T47D (cell line): ENCODE data around the gene APOBEC3G.

Experiments
- DNase-seq, 2 experiments: peaks; one replicate each; pipeline versions ENCODE4 v3.0.0 to v3.0.0-alpha.2; 2011 to 2012; ENCODE audit warnings: low read depth in 1 of 2, low spot score in 1 of 2
- JUND ChIP-seq: IDR thresholded peaks from 2 replicates; pipeline ENCODE4 v1.6.1; 2012; ENCODE audit warnings: low read depth
- in situ Hi-C: cut with HindIII; loops from 2 replicates; pipeline ENCODE4 v1.10.0; 2016; ENCODE audit warnings: low sequenced_read_pairs, low pct_unique_long_range_greater_than_20kb

The APOBEC3G gene

GRCh38 chr22:39114112-39114511 is 37.0 kb downstream of the APOBEC3G start:
- DNase-seq, result no peak
- in situ Hi-C loops, result no loop called here
- no peak for TF ChIP-seq JUND

DNA sequence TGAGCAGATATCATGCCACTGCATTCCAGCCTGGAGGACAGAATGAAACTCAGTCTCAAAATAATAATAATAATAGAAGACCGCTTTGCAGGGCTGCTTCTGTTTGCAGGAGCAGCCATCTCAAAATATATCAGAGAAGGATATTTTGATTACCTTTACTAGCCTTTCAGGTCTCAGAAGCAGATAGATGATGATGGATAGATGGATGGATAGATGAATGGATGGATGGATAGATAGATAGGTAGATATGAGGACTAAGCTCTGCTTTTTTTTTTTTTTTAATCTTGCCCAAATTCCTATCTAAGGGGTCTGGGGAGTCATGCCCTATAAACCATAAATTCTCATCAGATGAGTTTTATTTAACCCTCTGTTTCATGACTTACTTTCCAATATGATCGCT is 38.5 kb downstream of the APOBEC3G start:
- TF ChIP-seq JUND, result no peak
- in situ Hi-C loops, result no loop called here

GRCh38 chr22:39115977-39116621 is 39.0 kb downstream of the APOBEC3G start:
- DNase-seq, result no peak
- TF ChIP-seq JUND, result no peak
- in situ Hi-C loops, result no loop called here

More for the DNA sequence above, 38.5 kb downstream of the APOBEC3G start:
- DNase-seq, result no peak

DNA sequence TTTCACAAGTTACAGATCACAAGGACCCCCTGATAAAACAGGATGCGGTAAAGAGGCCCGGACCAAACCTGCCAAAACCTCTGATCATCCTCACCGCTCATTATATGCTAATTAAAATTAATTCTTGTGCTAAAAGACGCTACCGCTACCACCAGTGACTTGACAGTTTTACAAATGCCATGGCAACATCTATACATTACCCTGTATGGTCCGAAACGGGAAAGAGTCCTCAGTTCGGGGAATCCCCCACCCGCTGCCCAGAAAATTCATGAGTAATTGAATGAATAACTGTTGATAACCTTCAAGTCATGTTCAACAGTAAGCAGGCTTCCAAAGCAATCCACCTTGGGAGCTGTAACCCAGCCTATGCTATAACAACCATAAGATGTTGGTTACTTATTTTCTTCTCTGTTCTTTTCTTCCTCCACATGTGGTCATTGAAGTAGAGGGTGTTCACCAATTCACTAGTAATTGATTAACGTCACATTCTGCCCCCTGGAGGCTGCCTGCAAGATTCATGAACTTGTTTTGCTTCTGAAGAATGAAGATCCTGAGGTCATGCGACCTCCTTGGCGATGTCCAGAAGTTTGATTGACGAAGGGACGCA is 40.6 kb downstream of the APOBEC3G start:
- no peak for TF ChIP-seq JUND
- peak; percentile 33 to 64 for DNase-seq
- in situ Hi-C loops, result no loop called here

DNA sequence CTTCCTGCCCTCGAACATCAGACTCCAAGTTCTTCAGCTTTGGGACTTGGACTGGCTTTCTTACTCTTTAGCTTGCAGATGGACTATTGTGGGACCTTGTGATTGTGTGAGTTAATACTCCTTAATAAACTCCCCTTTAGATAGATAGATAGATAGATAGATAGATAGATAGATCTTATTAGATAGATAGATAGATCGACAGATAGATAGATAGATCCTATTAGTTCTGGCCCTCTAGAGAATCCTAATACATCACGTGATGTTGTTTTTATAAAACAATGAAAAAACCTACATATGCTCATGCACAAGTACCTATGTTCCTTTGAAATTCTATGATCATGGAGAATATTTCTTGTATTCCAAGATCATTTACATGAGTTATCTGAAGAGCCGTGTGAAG is 43.9 kb downstream of the APOBEC3G start:
- no peak for TF ChIP-seq JUND
- in situ Hi-C loops, result no loop called here
- no peak for DNase-seq

DNA sequence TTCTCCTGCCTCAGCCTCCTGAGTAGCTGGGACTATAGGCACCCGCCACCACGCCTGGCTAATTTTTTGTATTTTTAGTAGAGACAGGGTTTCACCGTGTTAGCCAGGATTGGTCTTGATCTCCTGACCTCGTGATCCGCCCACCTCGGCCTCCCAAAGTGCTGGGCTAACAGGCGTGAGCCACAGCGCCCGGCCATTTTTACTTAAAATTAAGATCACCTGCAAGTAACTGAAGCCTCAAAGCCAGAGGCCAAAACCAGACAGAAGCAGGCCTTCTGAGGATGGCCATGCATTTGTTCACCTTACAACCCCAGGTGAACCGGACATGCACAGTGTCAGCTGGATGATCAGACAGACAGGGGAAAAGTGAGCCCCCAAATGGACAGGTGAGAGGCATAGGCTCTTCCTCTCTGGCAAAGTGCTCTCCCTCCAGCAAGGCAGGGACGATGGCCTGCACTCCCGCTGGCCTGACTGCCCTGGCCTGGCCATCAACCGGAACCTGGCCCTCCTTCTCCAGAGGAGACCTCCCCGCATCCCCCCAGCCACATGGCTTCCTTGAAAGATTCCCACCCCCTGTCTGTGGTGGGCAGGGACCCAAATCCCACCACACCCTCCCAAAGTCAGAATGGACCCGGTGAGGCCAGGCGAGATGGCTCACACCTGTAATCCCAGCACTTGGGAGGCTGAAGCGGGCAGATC is 45.8 kb downstream of the APOBEC3G start:
- no peak for TF ChIP-seq JUND
- in situ Hi-C loops, result no loop called here
- DNase-seq, result no peak

DNA sequence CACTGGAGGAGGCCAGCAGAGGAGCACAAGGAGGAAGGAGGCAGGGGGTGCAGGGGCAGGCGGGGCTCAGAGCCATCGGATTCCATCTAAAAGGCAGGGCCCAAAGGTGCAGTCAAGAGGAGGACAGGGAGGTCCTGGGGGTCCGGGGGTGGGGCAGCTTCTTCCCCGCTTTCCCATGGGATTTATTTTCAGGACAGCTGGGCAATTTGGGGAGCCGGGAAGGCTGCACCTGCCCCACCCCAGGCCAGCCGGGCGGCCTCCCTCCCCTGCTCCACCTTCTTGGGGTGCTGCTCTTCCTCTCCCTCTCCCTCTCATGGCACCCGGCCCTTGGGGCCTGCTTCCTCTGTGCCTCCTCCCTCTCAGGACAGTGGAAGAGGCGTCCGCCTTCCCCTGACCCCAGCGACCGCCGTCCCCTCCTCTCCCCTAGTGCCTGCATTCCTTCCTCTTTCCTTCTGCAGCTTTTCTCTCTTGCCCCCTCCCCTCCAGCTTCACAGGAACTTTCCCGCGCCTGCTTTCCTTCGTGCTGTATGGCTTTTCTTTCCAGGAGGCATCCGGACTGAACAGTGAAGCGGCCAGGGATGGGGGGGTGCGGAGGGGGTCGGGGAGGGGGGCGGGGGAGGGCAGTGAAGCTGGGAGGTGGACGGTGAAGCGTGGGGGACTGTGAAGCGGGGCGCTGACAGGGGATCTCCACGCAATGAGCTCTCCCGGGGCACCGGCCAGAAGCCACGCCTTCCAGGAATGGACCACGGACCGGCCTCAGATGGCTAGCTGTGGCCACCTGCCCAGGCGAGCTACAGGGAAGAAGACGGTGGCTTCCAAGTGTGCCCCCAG is 46.9 kb downstream of the APOBEC3G start:
- DNase-seq, result no peak
- in situ Hi-C loops, result no loop called here
- TF ChIP-seq JUND, result no peak

DNA sequence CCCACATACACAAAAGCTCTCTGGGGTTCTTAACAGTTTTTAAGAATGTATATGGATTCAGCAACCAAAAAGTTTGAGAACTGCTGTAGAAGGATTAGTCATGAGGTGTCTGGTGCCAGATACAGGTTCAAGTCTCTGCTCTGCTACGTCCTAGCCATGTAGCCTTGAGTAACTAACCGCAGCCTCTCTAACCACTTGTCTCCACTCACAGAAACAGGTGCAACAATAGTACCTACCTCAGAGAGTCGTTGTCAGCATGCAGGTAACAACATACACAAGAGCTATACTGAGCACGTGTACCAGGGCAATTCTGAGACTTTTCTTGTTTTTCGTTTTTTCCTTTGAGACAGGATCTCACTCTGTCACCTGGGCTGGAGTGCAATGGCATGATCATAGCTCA is 48.5 kb downstream of the APOBEC3G start:
- in situ Hi-C loops, result no loop called here
- no peak for TF ChIP-seq JUND
- no peak for DNase-seq

- TF ChIP-seq JUND, result no peak
- in situ Hi-C loops, result no loop called here
Observed at GRCh38 chr22:39128508-39128907, 51.4 kb downstream of the APOBEC3G start.

GRCh38 chr22:39129081-39129480 is 52.0 kb downstream of the APOBEC3G start:
- in situ Hi-C loops, result no loop called here
- TF ChIP-seq JUND, result no peak
- no peak for DNase-seq

More at GRCh38 chr22:39128508-39128907, 51.4 kb downstream of the APOBEC3G start:
- no peak for DNase-seq

DNA sequence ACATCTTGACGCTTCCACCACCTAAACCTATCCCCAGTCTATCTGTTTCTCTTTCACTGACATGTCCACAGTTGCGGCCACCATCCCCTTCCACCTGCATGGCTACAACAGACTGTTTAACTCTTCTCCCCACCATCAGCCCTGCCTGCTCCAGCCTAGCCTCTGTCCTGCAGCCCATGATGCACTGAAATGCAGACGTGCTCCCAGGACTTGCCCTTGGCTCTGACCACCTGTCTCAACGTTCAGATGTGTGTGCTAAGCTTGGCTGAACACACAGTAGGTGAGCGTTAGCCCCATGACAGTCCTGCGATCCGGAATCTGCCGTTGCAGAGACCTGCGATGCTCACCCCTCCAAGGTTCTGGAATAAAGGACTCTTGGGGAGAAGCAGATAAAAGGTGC is 52.7 kb downstream of the APOBEC3G start:
- in situ Hi-C loops, result no loop called here
- no peak for DNase-seq

DNA sequence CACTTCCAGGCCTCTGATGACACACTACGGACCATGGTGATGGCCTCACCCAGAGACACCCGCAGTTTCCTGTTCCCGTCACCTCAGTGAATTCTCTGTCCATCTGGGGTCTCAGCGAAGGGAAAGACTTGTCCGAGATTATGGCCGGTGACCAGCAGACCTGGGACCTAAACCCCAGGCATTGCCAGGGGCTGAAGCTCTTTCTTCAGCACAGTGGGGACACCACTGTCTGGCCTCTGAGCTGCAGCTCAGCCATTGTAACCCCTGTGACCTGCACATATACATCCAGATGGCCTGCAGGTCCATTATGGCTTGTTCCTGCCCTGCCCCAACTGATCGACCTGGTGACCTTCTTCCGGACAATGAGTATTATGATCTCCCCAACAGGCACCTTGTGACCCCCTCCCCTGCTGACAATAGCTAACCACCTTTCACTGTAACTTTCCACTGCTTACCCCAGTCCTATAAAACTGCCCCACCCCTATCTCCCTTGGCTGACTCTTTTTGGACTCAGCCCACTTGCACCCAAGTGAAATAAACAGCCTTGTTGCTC is 53.2 kb downstream of the APOBEC3G start:
- no peak for DNase-seq
- no peak for TF ChIP-seq JUND
- in situ Hi-C loops, result no loop called here

More for the DNA sequence above, 52.7 kb downstream of the APOBEC3G start:
- no peak for TF ChIP-seq JUND
